Immature natural killer cell (primary cell): ENCODE results near the gene CACNA2D1. TPM values are rescaled to one million over a fixed set of nuclear protein-coding genes. Genes with fewer than 3 reads are reported as not detected.
"Not testable (repeated sequence)": the region's sequence is repeated elsewhere in the genome, so short reads cannot be mapped to it uniquely, and the experiment has no call there.

Experiments
- DNase-seq, 3 donors: peaks; one replicate each; pipeline ENCODE4 v3.0.0; 2022; ENCODE audit warnings: mixed read lengths in 1 of 3
- H3K27ac Mint-ChIP-seq, 6 donors: one replicate each; pipeline ENCODE4 v1.8.0; 2020; ENCODE audit warnings: mixed read lengths in 6 of 6, mild to moderate bottlenecking in 5 of 6, inconsistent platforms in 4 of 6, moderate library complexity in 3 of 6
- H3K27me3 Mint-ChIP-seq, 3 donors: one replicate each; pipeline ENCODE4 v1.8.0; 2020 to 2021; ENCODE audit warnings: low read depth in 3 of 3, mild to moderate bottlenecking in 3 of 3, mixed read lengths in 3 of 3, moderate library complexity in 3 of 3, inconsistent platforms in 1 of 3
- H3K36me3 Mint-ChIP-seq, 3 donors: one replicate each; pipeline ENCODE4 v1.8.0; 2020; ENCODE audit warnings: mixed read lengths in 3 of 3, inconsistent platforms in 2 of 3, mild to moderate bottlenecking in 2 of 3
- H3K4me1 Mint-ChIP-seq, 2 donors: one replicate each; pipeline ENCODE4 v1.8.0; 2020; ENCODE audit warnings: inconsistent platforms in 2 of 2, mild to moderate bottlenecking in 2 of 2, mixed read lengths in 2 of 2, moderate library complexity in 1 of 2
- H3K4me3 Mint-ChIP-seq, 5 donors: one replicate each; pipeline ENCODE4 v1.8.0; 2020; ENCODE audit warnings: mild to moderate bottlenecking in 5 of 5, mixed read lengths in 5 of 5, inconsistent platforms in 3 of 5, moderate library complexity in 3 of 5
- H3K9me3 Mint-ChIP-seq, 6 donors: one replicate each; pipeline ENCODE4 v1.8.0; 2020; ENCODE audit warnings: mild to moderate bottlenecking in 6 of 6, mixed read lengths in 6 of 6, inconsistent platforms in 4 of 6, moderate library complexity in 3 of 6
- polyA plus RNA-seq, 3 donors: library from polyadenylated mRNA; unstranded; fragments of 300-500 nt; fragmentation: Illumina TruSeq; gene quantifications; one replicate each; pipeline ENCODE4 v1.2.3, GENCODE V29; 2021

The CACNA2D1 gene
- polyA plus RNA-seq, 3 donors from 2014 or later = not detected

GRCh38 chr7:82036146-82036886, 407.3 kb downstream of the CACNA2D1 start:
- Mint-ChIP-seq H3K36me3 (no peaks in the 10 kb centered on the region), H3K27me3 (peaks cover 0 to 2% (median 0%) of the 10 kb centered on the region in 3 donors)

GRCh38 chr7:82035456-82035855, 408.1 kb downstream of the CACNA2D1 start:
- Mint-ChIP-seq H3K27me3 (peaks cover 0 to 2% (median 0%) of the 10 kb centered on the region in 3 donors), H3K9me3 (peaks cover 0 to 27% (median 3%) of the 10 kb centered on the region in 6 donors), H3K4me3 (no peak overlapping the region), H3K27ac (no peak overlapping the region), H3K36me3 (no peaks in the 10 kb centered on the region), H3K4me1 (no peaks in the 10 kb centered on the region)
- no peak for DNase-seq

More at GRCh38 chr7:82036146-82036886, 407.3 kb downstream of the CACNA2D1 start:
- no peak for DNase-seq
- H3K4me1 Mint-ChIP-seq = no peaks in the 10 kb centered on the region
- no peak overlapping the region for H3K27ac Mint-ChIP-seq
- H3K4me3 Mint-ChIP-seq = no peak overlapping the region
- H3K9me3 Mint-ChIP-seq = peaks cover 0 to 28% (median 3%) of the 10 kb centered on the region in 6 donors

- Mint-ChIP-seq H3K27ac (no peak overlapping the region), H3K9me3 (peaks cover 0 to 28% (median 5%) of the 10 kb centered on the region in 6 donors), H3K4me1 (no peaks in the 10 kb centered on the region), H3K27me3 (peaks cover 0 to 2% (median 0%) of the 10 kb centered on the region in 3 donors), H3K4me3 (no peak overlapping the region), H3K36me3 (no peaks in the 10 kb centered on the region)
- DNase-seq = no peak
Measured at GRCh38 chr7:82032901-82033300, 410.7 kb downstream of the CACNA2D1 start.

- no peaks in the 10 kb centered on the region for H3K36me3 Mint-ChIP-seq
- H3K4me1 Mint-ChIP-seq = no peaks in the 10 kb centered on the region
- peaks cover 0 to 28% (median 4%) of the 10 kb centered on the region in 6 donors for H3K9me3 Mint-ChIP-seq
- no peak overlapping the region for H3K27ac Mint-ChIP-seq
- H3K27me3 Mint-ChIP-seq = no peaks in the 10 kb centered on the region
- H3K4me3 Mint-ChIP-seq = no peak overlapping the region
- DNase-seq = no peak
Measured at GRCh38 chr7:82029236-82029913, 414.2 kb downstream of the CACNA2D1 start.

- no peak for DNase-seq
- Mint-ChIP-seq H3K4me3 (no peak overlapping the region), H3K9me3 (peaks cover 0 to 31% (median 4%) of the 10 kb centered on the region in 6 donors), H3K36me3 (no peaks in the 10 kb centered on the region), H3K27me3 (no peaks in the 10 kb centered on the region), H3K4me1 (no peaks in the 10 kb centered on the region), H3K27ac (no peak overlapping the region)
Measured at GRCh38 chr7:82028097-82028496, 415.5 kb downstream of the CACNA2D1 start.

GRCh38 chr7:82021713-82022112, 421.9 kb downstream of the CACNA2D1 start:
- Mint-ChIP-seq H3K36me3 (no peaks in the 10 kb centered on the region), H3K9me3 (peaks cover 0 to 26% (median 2%) of the 10 kb centered on the region in 6 donors), H3K4me3 (no peak overlapping the region), H3K27me3 (peaks cover 0 to 3% (median 0%) of the 10 kb centered on the region in 3 donors), H3K27ac (no peak overlapping the region), H3K4me1 (no peaks in the 10 kb centered on the region)
- DNase-seq = no peak

DNA sequence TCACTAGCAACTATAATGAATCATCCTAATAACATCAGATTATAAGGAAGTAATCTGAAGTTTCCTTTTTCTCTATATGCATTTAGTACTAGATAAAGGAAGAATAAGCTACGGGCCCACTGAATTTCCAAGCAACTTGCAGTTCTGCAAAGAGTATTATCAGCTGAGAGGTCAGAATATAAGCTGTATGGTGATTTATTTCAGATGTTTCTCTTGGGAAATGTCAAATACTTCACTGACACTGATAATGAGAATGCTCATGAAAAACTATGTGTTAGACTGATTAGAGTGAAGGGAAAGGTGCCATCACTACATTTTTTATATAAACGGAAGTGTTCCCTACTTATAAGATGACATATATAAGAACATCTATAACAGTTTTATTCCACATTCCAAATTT, 422.5 kb downstream of the CACNA2D1 start:
- DNase-seq = no peak
- H3K9me3 Mint-ChIP-seq = peaks cover 0 to 25% (median 2%) of the 10 kb centered on the region in 6 donors
- H3K36me3 Mint-ChIP-seq = no peaks in the 10 kb centered on the region
- peaks cover 0 to 3% (median 0%) of the 10 kb centered on the region in 3 donors for H3K27me3 Mint-ChIP-seq
- H3K4me1 Mint-ChIP-seq = no peaks in the 10 kb centered on the region
- H3K27ac Mint-ChIP-seq = no peak overlapping the region
- H3K4me3 Mint-ChIP-seq = no peak overlapping the region

DNA sequence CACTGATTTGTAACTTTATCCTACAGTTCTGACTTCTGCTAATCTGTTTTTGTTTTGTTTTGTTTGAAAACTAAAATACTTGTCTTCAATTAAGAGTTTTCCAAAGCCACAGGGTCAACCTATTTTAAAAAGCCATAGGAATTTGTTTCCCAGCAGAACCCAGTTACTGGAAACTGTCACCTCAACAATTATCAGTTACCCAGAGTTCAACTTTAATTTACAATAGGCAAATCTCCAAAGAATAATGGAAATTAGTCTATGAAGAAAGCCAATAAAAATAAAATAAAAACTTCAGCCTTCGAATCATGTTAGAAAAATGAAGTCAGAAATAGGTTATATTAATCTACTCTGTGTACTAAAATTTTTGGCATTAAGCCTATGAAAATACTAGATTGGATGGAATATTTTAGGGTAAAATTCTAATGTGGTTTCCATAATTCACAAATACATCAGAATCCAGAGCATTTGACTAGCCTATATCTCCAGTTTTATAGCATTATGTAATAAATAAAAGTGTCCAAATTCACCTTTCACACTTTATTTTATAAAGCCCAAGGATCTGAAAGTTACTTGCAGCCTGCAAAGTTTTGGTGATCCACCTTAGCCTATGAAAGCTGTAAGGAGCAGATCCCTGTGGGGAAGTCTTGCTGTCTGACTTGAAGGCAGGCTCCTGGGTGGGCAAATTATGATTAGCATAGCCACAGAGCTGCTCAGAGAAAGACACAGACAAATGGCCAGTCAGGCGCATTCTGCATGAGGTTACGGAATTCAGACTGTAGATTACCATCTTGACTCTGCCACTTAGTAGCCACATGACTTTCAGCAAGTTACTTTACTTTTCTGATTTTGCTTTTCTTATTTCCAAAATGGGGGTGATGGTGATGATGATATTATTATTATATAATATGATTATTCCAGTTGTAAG, 423.8 kb downstream of the CACNA2D1 start:
- DNase-seq = no peak
- H3K4me1 Mint-ChIP-seq = no peaks in the 10 kb centered on the region
- H3K27me3 Mint-ChIP-seq = peaks cover 0 to 3% (median 0%) of the 10 kb centered on the region in 3 donors
- H3K36me3 Mint-ChIP-seq = no peaks in the 10 kb centered on the region
- H3K4me3 Mint-ChIP-seq = no peak overlapping the region
- H3K9me3 Mint-ChIP-seq = peaks cover 0 to 16% (median 3%) of the 10 kb centered on the region in 6 donors
- no peak overlapping the region for H3K27ac Mint-ChIP-seq

GRCh38 chr7:82018226-82018625, 425.4 kb downstream of the CACNA2D1 start:
- Mint-ChIP-seq H3K4me3 (no peak overlapping the region), H3K27ac (no peak overlapping the region), H3K36me3 (no peaks in the 10 kb centered on the region), H3K4me1 (no peaks in the 10 kb centered on the region), H3K27me3 (peaks cover 0 to 3% (median 0%) of the 10 kb centered on the region in 3 donors), H3K9me3 (peaks cover 0 to 9% (median under 1%) of the 10 kb centered on the region in 6 donors)
- no peak for DNase-seq

GRCh38 chr7:82017334-82017943, 426.1 kb downstream of the CACNA2D1 start:
- peaks cover 0 to 10% (median under 1%) of the 10 kb centered on the region in 6 donors for H3K9me3 Mint-ChIP-seq
- H3K4me1 Mint-ChIP-seq = no peaks in the 10 kb centered on the region
- H3K36me3 Mint-ChIP-seq = no peaks in the 10 kb centered on the region
- no peak overlapping the region for H3K4me3 Mint-ChIP-seq
- DNase-seq = no peak
- H3K27me3 Mint-ChIP-seq = peaks cover 0 to 3% (median 0%) of the 10 kb centered on the region in 3 donors
- no peak overlapping the region for H3K27ac Mint-ChIP-seq

- no peak for DNase-seq
- H3K27me3 Mint-ChIP-seq = peaks cover 0 to 3% (median 0%) of the 10 kb centered on the region in 3 donors
- peaks cover 0 to 5% (median under 1%) of the 10 kb centered on the region in 6 donors for H3K9me3 Mint-ChIP-seq
- no peaks in the 10 kb centered on the region for H3K4me1 Mint-ChIP-seq
- H3K4me3 Mint-ChIP-seq = no peak overlapping the region
- no peak overlapping the region for H3K27ac Mint-ChIP-seq
- no peaks in the 10 kb centered on the region for H3K36me3 Mint-ChIP-seq
Measured at GRCh38 chr7:82015751-82016150, 427.8 kb downstream of the CACNA2D1 start.

- H3K4me3 Mint-ChIP-seq, H3K4me1 Mint-ChIP-seq, H3K9me3 Mint-ChIP-seq, H3K27ac Mint-ChIP-seq, H3K27me3 Mint-ChIP-seq, H3K36me3 Mint-ChIP-seq, DNase-seq: not testable (repeated sequence)
Measured at GRCh38 chr7:82014574-82014973, 429.0 kb downstream of the CACNA2D1 start.

GRCh38 chr7:82012453-82012852, 431.1 kb downstream of the CACNA2D1 start:
- no peaks in the 10 kb centered on the region for H3K4me1 Mint-ChIP-seq
- no peak for DNase-seq
- H3K27ac Mint-ChIP-seq = no peak overlapping the region
- H3K4me3 Mint-ChIP-seq = no peak overlapping the region
- H3K36me3 Mint-ChIP-seq = no peaks in the 10 kb centered on the region
- no peaks in the 10 kb centered on the region for H3K27me3 Mint-ChIP-seq
- peaks cover 0 to 9% (median 2%) of the 10 kb centered on the region in 6 donors for H3K9me3 Mint-ChIP-seq
